ENCODE measurements around the gene SH3RF1. TPM values are rescaled to one million over a fixed set of nuclear protein-coding genes. Genes with fewer than 3 reads are reported as not detected.

Gene SH3RF1
- total RNA-seq, 1 donor from 2014 or later, result 35.2 TPM

GRCh38 chr4:169160825-169161224 lies 109.9 kb downstream of the SH3RF1 start:
- Mint-ChIP-seq H3K36me3 (ENCODE audit: unreplicated experiment) (no peaks in the 10 kb centered on the region), H3K27ac (ENCODE audit: unreplicated experiment) (no peak overlapping the region), H3K9me3 (ENCODE audit: unreplicated experiment) (no peaks in the 10 kb centered on the region), H3K27me3 (ENCODE audit: unreplicated experiment) (no peaks in the 10 kb centered on the region), H3K4me1 (ENCODE audit: low read depth, unreplicated experiment) (no peaks in the 10 kb centered on the region), H3K4me3 (ENCODE audit: unreplicated experiment) (no peak overlapping the region)
- no peak for TF ChIP-seq CTCF (IDR thresholded peaks at IDR 0.05; ENCODE audit: partially characterized antibody, unreplicated experiment)
- no peak for DNase-seq

GRCh38 chr4:169159624-169160171 lies 111.1 kb downstream of the SH3RF1 start:
- no peaks in the 10 kb centered on the region for H3K36me3 Mint-ChIP-seq (ENCODE audit: unreplicated experiment)
- DNase-seq, result no peak

GRCh38 chr4:169158861-169159260 lies 111.9 kb downstream of the SH3RF1 start:
- no peak for DNase-seq
- H3K27ac Mint-ChIP-seq (ENCODE audit: unreplicated experiment), result no peak overlapping the region
- H3K9me3 Mint-ChIP-seq (ENCODE audit: unreplicated experiment), result peaks cover 2% of the 10 kb centered on the region
- TF ChIP-seq CTCF (IDR thresholded peaks at IDR 0.05; ENCODE audit: partially characterized antibody, unreplicated experiment), result no peak
- H3K27me3 Mint-ChIP-seq (ENCODE audit: unreplicated experiment), result no peaks in the 10 kb centered on the region
- H3K4me3 Mint-ChIP-seq (ENCODE audit: unreplicated experiment), result no peak overlapping the region
- no peaks in the 10 kb centered on the region for H3K36me3 Mint-ChIP-seq (ENCODE audit: unreplicated experiment)
- no peaks in the 10 kb centered on the region for H3K4me1 Mint-ChIP-seq (ENCODE audit: low read depth, unreplicated experiment)

More at GRCh38 chr4:169159624-169160171, 111.1 kb downstream of the SH3RF1 start:
- no peaks in the 10 kb centered on the region for H3K4me1 Mint-ChIP-seq (ENCODE audit: low read depth, unreplicated experiment)
- no peak overlapping the region for H3K4me3 Mint-ChIP-seq (ENCODE audit: unreplicated experiment)
- no peak overlapping the region for H3K27ac Mint-ChIP-seq (ENCODE audit: unreplicated experiment)
- no peak for TF ChIP-seq CTCF (IDR thresholded peaks at IDR 0.05; ENCODE audit: partially characterized antibody, unreplicated experiment)
- no peaks in the 10 kb centered on the region for H3K9me3 Mint-ChIP-seq (ENCODE audit: unreplicated experiment)
- H3K27me3 Mint-ChIP-seq (ENCODE audit: unreplicated experiment), result no peaks in the 10 kb centered on the region

- no peak for TF ChIP-seq CTCF (IDR thresholded peaks at IDR 0.05; ENCODE audit: partially characterized antibody, unreplicated experiment)
- no peaks in the 10 kb centered on the region for H3K27me3 Mint-ChIP-seq (ENCODE audit: unreplicated experiment)
- no peak overlapping the region for H3K4me3 Mint-ChIP-seq (ENCODE audit: unreplicated experiment)
- H3K27ac Mint-ChIP-seq (ENCODE audit: unreplicated experiment), result no peak overlapping the region
- H3K36me3 Mint-ChIP-seq (ENCODE audit: unreplicated experiment), result no peaks in the 10 kb centered on the region
- H3K9me3 Mint-ChIP-seq (ENCODE audit: unreplicated experiment), result peaks cover 2% of the 10 kb centered on the region
- H3K4me1 Mint-ChIP-seq (ENCODE audit: low read depth, unreplicated experiment), result no peaks in the 10 kb centered on the region
- DNase-seq, result no peak
Measured at GRCh38 chr4:169158046-169158445, 112.7 kb downstream of the SH3RF1 start.

- H3K36me3 Mint-ChIP-seq (ENCODE audit: unreplicated experiment), result no peaks in the 10 kb centered on the region
- H3K27me3 Mint-ChIP-seq (ENCODE audit: unreplicated experiment), result no peaks in the 10 kb centered on the region
- peaks cover 2% of the 10 kb centered on the region for H3K9me3 Mint-ChIP-seq (ENCODE audit: unreplicated experiment)
- no peak for TF ChIP-seq CTCF (IDR thresholded peaks at IDR 0.05; ENCODE audit: partially characterized antibody, unreplicated experiment)
- no peak for DNase-seq
- no peak overlapping the region for H3K4me3 Mint-ChIP-seq (ENCODE audit: unreplicated experiment)
- no peaks in the 10 kb centered on the region for H3K4me1 Mint-ChIP-seq (ENCODE audit: low read depth, unreplicated experiment)
- H3K27ac Mint-ChIP-seq (ENCODE audit: unreplicated experiment), result no peak overlapping the region
Measured at GRCh38 chr4:169156392-169156791, 114.4 kb downstream of the SH3RF1 start.

Data from glutamatergic neuron (in vitro differentiated cells).